Heart left ventricle (tissue), 13 donors: ENCODE results near the gene NUTF2.

Experiments
- POLR2A ChIP-seq, 2 donors: fragments of 450-650 bp; IDR thresholded peaks; one replicate each; pipeline ENCODE4 v1.6.1; 2017; ENCODE audit warnings: antibody characterized with exemption in 2 of 2, mild to moderate bottlenecking in 2 of 2, moderate library complexity in 2 of 2
- TF ChIP-seq, protein P1 (sequence below), 12 donors: fragments of 200-600 bp; sonication (generic) in 4 of 12; IDR thresholded peaks; one replicate each; pipeline versions ENCODE4 v1.5.0 to v1.8.0; 2018 to 2022; ENCODE audit warnings: antibody characterized with exemption in 12 of 12, mild to moderate bottlenecking in 5 of 12
- donor health status: ischemic (EF 13 %, LVEDD 7.1; RV severe dilation, severe dysfunction).
- donor health status: DM: no; HTN: yes; CAD: no.
- donor health status: DM: no; HTN: no; CAD: no.
- donor health status: ischemic (EF 25% LVEDD 6.9; RV normal size, moderate dysfunction).
- donor health status: ischemic (EF 25% LVEDD 5.7; RV mildly dilated, moderate dysfunction).
- donor health status: ischemic (EF 35%, LVEDD 5.7; RV mildly dilated, moderate dysfunction).
- donor health status: nonischemic (EF 11% LVEDD 7.7; RV severe dilation, severe dysfunction).
- donor health status: DM: yes; HTN: yes; CAD: no.
- donor health status: PGD.
- donor health status: ischemic (EF 29% LVEDD 5.4; RV normal size, mild dysfunction).
- donor health status: nonischemic (EF 23%, LVEDD 6.1; RV moderate dilation, normal function).

DNA sequence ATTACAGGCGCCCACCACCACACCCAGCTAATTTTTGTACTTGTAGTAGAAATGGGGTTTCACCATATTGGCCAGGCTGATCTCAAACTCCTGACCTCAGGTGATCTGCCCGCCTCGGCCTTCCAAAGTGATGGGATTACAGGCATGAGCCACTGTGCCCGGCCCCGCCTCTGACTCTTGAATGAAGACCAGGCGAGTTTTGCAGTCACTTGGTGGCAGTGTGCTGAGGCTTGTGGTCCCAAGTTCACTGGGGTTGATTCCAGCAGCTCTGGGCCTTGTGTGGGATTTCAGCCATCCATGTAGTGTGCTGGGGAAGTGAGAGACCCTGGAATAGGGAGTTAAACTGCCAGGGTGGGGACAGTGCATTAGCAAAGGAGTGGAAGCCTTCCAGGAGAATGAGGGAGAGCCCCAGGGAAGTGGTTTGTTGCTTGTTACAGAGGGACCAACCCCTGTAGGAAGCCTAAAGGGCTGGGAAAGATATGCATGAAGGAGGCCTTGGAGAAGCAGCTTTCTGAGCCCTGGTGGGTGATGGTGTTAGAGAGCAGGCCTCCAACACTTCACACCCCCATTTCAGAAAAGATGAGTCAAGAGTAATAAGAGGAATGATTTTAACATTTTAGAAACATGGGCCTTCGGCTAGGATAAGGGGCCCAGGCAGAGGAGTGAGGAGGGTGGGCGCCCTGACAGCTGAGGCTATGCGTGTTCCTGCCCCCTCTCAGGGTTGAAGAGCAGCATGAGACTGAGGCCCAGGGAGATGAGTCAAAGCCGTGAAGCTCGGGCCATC lies 60.9 kb downstream of the NUTF2 start:
- TF ChIP-seq POLR2A (IDR thresholded peaks at IDR 0.05): no peak
- TF ChIP-seq, protein P1, sequence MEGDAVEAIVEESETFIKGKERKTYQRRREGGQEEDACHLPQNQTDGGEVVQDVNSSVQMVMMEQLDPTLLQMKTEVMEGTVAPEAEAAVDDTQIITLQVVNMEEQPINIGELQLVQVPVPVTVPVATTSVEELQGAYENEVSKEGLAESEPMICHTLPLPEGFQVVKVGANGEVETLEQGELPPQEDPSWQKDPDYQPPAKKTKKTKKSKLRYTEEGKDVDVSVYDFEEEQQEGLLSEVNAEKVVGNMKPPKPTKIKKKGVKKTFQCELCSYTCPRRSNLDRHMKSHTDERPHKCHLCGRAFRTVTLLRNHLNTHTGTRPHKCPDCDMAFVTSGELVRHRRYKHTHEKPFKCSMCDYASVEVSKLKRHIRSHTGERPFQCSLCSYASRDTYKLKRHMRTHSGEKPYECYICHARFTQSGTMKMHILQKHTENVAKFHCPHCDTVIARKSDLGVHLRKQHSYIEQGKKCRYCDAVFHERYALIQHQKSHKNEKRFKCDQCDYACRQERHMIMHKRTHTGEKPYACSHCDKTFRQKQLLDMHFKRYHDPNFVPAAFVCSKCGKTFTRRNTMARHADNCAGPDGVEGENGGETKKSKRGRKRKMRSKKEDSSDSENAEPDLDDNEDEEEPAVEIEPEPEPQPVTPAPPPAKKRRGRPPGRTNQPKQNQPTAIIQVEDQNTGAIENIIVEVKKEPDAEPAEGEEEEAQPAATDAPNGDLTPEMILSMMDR (IDR thresholded peaks at IDR 0.05): no peak
